Peyer's patch (tissue), 4 donors: ENCODE measurements around the gene P4HB. TPM values are rescaled to one million over a fixed set of nuclear protein-coding genes. Genes with fewer than 3 reads are reported as not detected.

ENCODE experiments used
- DNase-seq, 3 donors: peaks; one replicate each; pipeline ENCODE4 v3.0.0-alpha.2; 2017 to 2019
- H3K27ac ChIP-seq, 4 donors: fragments of 200-600 bp; sonication (generic); one replicate each; pipeline ENCODE4 v1.5.1; 2016 to 2019
- H3K27me3 ChIP-seq, 2 donors: fragments of 200-600 bp; sonication (generic); one replicate each; pipeline ENCODE4 v1.5.1; 2019
- H3K36me3 ChIP-seq, 3 donors: fragments of 200-600 bp; sonication (generic); one replicate each; pipeline ENCODE4 v1.5.1; 2016 to 2019
- H3K4me1 ChIP-seq, 4 donors: fragments of 200-600 bp; sonication (generic); one replicate each; pipeline ENCODE4 v1.5.1; 2016 to 2019
- H3K4me3 ChIP-seq, 4 donors: fragments of 200-600 bp; sonication (generic); 1 replicate in 3 of 4; 2 replicates in 1 of 4; pipeline ENCODE4 v1.5.1; 2016 to 2019; ENCODE audit warnings: mild to moderate bottlenecking in 1 of 4
- H3K9me3 ChIP-seq, 4 donors: fragments of 200-600 bp; sonication (generic); one replicate each; pipeline ENCODE4 v1.5.1; 2016 to 2019; ENCODE audit warnings: mild to moderate bottlenecking in 1 of 4
- CTCF ChIP-seq, 6 experiments: fragments of 450-650 bp in 4 of 6; fragments of 200-600 bp in 2 of 6; sonication (generic) in 1 of 6; IDR thresholded peaks; one replicate each; pipeline ENCODE4 v1.5.1; 2017 to 2019; ENCODE audit warnings: antibody characterized with exemption in 6 of 6, mild to moderate bottlenecking in 3 of 6, moderate library complexity in 1 of 6
- POLR2A ChIP-seq, 2 donors: fragments of 450-650 bp; IDR thresholded peaks; one replicate each; pipeline ENCODE4 v1.5.1; 2017; ENCODE audit warnings: antibody characterized with exemption in 2 of 2, mild to moderate bottlenecking in 2 of 2, moderate library complexity in 2 of 2
- total RNA-seq, 4 donors: library from RNA; depleted of rRNA; stranded (reverse); fragments of >200 nt; gene quantifications; one replicate each; pipeline ENCODE4 v1.1.0, GENCODE V29; 2016

P4HB gene
- total RNA-seq, 4 donors from 2014 or later: 326 to 1,290 (median 1,196) TPM

DNA sequence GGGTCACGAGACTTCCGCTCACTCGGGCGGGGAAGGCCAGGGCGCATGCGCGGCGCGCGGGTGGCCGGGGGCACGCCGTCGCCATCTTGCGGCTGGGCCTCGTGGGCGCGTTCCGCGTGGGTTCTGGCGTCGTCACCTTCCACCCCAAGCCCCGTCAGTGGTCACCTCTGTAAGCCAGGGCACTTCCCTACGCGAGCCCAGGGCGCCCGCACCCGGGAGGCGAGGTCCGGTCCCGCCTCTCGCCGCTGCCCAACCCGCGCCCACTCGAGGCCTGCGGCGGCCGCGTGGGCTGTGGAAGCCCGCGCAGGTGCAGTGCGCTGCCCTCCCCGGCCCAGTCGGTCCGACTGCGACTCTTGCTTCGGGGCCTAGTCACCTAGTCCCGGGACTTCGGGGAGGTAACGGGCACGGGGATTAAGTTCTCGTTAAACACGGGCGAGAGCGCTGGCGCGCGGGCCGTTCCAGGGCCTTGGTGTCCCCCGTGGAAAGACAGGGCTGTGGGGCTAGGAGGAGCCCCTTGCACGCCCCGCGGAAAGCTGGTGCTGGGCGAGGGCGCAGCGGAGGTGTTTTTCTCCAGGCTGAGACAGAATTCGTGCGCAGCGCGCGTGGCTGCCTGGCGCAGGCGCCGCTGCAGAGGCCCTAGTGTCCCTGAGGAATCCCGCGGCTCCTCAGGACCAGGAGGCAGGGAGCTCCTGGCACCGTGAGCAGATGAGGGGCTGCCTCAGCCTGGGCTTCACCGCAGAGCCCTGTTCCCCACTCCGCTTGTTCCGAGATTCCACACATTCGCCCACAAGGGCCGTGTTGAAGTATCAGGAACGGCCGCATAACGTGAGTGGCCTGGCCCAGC, 11.3 kb upstream of the P4HB start:
- H3K27ac ChIP-seq: peak overlapping the region; percentile 98 to 100 (median 99)
- no peaks in the 10 kb centered on the region for H3K27me3 ChIP-seq
- peaks cover 0 to 20% (median 0%) of the 10 kb centered on the region in 3 donors for H3K36me3 ChIP-seq
- TF ChIP-seq POLR2A (IDR thresholded peaks at IDR 0.05) (peak; percentile 90 to 96), CTCF (IDR thresholded peaks at IDR 0.05) (peak in 5 of 6 experiments; percentile 17 to 59 (median 39))
- no peaks in the 10 kb centered on the region for H3K9me3 ChIP-seq
- peak; percentile 77 to 97 (median 92) for DNase-seq
- H3K4me3 ChIP-seq: peak overlapping the region; percentile 89 to 97 (median 92)
- peaks cover 9 to 49% (median 18%) of the 10 kb centered on the region in 4 donors for H3K4me1 ChIP-seq

GRCh38 chr17:81870981-81871386, 10.6 kb upstream of the P4HB start, which contains the start of gene ARHGDIA:
Gene ARHGDIA (minus strand): TSS chr17:81871337. CDS start chr17:81869930, 1,407 bp downstream.
- Histone ChIP-seq H3K27ac (peak within 1 kb of the TSS; percentile 98 to 100 (median 99)), H3K27me3 (no peaks in the 10 kb centered on the region), H3K36me3 (peaks cover 0 to 20% (median 0%) of the 10 kb centered on the region in 3 donors), H3K4me1 (peaks cover 12 to 55% (median 20%) of the 10 kb centered on the region in 4 donors), H3K4me3 (peak within 1 kb of the TSS; percentile 89 to 97 (median 92)), H3K9me3 (no peaks in the 10 kb centered on the region)
- DNase-seq: peak in 1 of 3 donors; percentile 95
- TF ChIP-seq POLR2A (IDR thresholded peaks at IDR 0.05) (no peak), CTCF (IDR thresholded peaks at IDR 0.05) (no peak)

- TF ChIP-seq CTCF (IDR thresholded peaks at IDR 0.05) (no peak), POLR2A (IDR thresholded peaks at IDR 0.05) (no peak)
- Histone ChIP-seq H3K9me3 (no peaks in the 10 kb centered on the region), H3K4me1 (peaks cover 12 to 58% (median 20%) of the 10 kb centered on the region in 4 donors), H3K36me3 (peaks cover 0 to 20% (median 0%) of the 10 kb centered on the region in 3 donors), H3K27me3 (no peaks in the 10 kb centered on the region), H3K4me3 (peak overlapping the region; percentile 89 to 97 (median 92)), H3K27ac (peak overlapping the region; percentile 98 to 100 (median 99))
- peak; percentile 71 to 79 (median 76) for DNase-seq
Measured at GRCh38 chr17:81870131-81870980, 10.0 kb upstream of the P4HB start.

DNA sequence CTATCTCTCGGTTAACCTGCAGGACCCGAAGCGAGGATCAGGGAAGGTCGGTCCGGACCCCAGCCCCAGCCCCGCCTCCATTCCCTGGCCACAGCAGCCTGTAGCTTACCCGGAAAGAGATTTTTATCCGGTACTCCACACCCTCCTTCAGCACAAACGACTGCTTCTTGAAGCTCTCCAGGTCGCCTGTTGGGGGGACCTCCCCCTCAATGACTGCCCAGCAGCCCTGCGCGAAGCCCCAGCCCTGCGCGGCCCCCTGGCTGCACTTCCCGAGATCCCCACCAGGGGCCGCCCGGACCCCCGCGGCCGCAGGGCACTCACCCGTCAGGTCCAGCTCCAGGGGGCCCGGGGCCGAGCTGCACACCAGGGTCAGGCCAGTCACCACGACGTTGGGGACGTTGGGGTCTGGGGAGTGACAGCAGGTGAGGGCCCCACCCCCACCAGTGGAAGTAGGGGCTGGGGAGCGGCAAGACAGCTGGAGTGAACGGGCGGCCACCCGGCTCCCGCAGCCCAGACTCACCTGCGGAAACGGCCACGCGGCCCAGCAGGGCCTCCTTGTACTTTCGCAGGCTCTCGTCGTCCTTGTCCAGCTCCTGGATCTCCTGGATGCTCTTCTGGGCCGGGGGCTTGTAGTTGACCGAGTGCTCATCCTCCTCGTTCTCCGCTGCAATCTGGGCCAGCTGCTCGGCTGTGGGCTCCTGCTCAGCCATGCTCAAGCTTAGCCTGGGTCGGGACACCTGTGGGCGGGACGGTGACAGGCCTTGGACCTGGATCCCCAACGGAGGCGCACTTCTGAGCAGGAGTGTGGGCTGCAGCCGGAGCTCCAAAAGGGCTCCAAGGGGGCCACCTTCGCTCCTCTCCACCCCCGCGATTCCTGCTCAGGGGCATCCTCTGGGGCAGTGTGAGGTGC, 9.1 kb upstream of the P4HB start:
- peak in 2 of 3 donors; percentile 66 for DNase-seq

More for the DNA sequence above, 9.1 kb upstream of the P4HB start:
- H3K36me3 ChIP-seq: peaks cover 0 to 20% (median 0%) of the 10 kb centered on the region in 3 donors
- TF ChIP-seq CTCF (IDR thresholded peaks at IDR 0.05) (peak; percentile 70 to 92 (median 78)), POLR2A (IDR thresholded peaks at IDR 0.05) (peak; percentile 20 to 21)
- no peaks in the 10 kb centered on the region for H3K9me3 ChIP-seq
- H3K4me3 ChIP-seq: peak overlapping the region; percentile 89 to 97 (median 92)
- H3K4me1 ChIP-seq: peaks cover 12 to 67% (median 20%) of the 10 kb centered on the region in 4 donors
- H3K27ac ChIP-seq: peak overlapping the region; percentile 98 to 100 (median 99)
- no peaks in the 10 kb centered on the region for H3K27me3 ChIP-seq
